ENCODE measurements around the gene PRKCA.
"Not testable (repeated sequence)": the region's sequence is repeated elsewhere in the genome, so short reads cannot be mapped to it uniquely, and the experiment has no call there.

The PRKCA gene

GRCh38 chr17:66702106-66702936 is 399.9 kb downstream of the PRKCA start:
- peak; percentile 86 for DNase-seq (ENCODE audit: low read depth)
- no peak overlapping the region for H3K4me3 ChIP-seq (ENCODE audit: low read length)
- TF ChIP-seq, protein P1, sequence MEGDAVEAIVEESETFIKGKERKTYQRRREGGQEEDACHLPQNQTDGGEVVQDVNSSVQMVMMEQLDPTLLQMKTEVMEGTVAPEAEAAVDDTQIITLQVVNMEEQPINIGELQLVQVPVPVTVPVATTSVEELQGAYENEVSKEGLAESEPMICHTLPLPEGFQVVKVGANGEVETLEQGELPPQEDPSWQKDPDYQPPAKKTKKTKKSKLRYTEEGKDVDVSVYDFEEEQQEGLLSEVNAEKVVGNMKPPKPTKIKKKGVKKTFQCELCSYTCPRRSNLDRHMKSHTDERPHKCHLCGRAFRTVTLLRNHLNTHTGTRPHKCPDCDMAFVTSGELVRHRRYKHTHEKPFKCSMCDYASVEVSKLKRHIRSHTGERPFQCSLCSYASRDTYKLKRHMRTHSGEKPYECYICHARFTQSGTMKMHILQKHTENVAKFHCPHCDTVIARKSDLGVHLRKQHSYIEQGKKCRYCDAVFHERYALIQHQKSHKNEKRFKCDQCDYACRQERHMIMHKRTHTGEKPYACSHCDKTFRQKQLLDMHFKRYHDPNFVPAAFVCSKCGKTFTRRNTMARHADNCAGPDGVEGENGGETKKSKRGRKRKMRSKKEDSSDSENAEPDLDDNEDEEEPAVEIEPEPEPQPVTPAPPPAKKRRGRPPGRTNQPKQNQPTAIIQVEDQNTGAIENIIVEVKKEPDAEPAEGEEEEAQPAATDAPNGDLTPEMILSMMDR (IDR thresholded peaks at IDR 0.05; ENCODE audit: insufficient read depth, low read depth, low read length, missing control alignments) = no peak

DNA sequence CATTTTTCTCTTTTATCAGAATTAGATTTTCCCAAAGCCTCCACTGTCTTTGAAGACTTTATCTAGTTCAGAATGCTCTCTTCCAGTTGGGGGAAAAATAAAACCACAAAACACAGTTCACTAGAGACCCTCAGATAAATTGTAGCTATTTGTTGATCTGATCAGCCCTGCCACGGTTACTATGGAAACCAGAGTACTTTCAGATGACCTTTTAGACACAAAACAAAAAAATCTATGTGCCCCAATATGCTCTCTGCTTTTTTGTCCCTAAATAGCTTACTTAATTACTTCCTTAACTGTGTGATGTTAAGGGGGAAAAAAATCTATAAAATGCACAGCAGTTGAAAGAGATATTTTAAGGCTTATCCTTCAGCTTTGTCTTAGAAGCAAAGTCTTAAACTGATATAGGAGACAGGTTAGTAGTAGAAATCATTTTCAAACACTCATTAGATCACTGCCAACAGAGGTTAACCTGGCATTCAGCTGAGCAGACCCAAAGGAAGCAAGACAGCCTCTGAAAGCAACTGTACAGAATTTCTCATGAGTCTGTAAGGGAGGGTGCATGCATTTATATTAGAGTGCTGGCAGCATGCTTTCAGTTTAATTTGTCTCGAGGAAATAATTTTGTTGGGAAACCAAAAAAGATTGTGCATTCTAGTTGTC is 402.6 kb downstream of the PRKCA start:
- H3K4me3 ChIP-seq (ENCODE audit: low read length) = no peak overlapping the region
- DNase-seq (ENCODE audit: low read depth) = no peak
- TF ChIP-seq, protein P1 (IDR thresholded peaks at IDR 0.05; ENCODE audit: insufficient read depth, low read depth, low read length, missing control alignments) = no peak

DNA sequence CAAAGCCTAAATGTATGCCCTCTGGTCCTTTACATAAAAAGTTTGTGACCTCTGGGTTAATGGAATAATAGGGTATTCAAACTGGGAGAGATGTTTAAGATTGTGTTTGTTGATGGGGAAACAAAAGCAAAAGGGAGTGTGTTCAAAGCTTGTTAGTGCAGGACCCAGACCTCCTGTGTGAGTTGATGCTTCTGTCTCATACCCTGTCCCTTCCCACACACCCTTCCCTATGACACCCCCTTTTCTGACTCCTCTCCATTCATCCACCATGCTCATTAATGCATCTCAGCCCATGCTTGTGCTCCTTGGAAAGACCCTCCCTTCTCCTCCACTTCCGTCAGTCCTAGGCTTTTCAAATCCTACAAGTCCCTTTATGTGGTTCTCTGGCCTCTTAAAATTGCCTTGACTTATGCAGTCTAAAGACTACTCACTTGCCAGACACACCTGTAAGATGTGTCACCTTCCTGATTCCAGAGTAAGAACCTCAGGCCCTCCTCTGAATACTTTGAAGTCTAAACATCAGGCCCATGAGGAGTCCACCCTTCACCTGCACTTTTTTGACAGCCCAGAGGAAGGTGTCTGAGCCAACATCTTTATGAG is 404.5 kb downstream of the PRKCA start:
- no peak overlapping the region for H3K4me3 ChIP-seq (ENCODE audit: low read length)
- DNase-seq (ENCODE audit: low read depth) = peak; percentile 51
- TF ChIP-seq, protein P1 (IDR thresholded peaks at IDR 0.05; ENCODE audit: insufficient read depth, low read depth, low read length, missing control alignments) = no peak

GRCh38 chr17:66711401-66711800 is 409.0 kb downstream of the PRKCA start:
- no peak for DNase-seq (ENCODE audit: low read depth)
- no peak overlapping the region for H3K4me3 ChIP-seq (ENCODE audit: low read length)
- TF ChIP-seq, protein P1 (IDR thresholded peaks at IDR 0.05; ENCODE audit: insufficient read depth, low read depth, low read length, missing control alignments) = no peak

- TF ChIP-seq, protein P1 (IDR thresholded peaks at IDR 0.05; ENCODE audit: insufficient read depth, low read depth, low read length, missing control alignments) = no peak
- no peak overlapping the region for H3K4me3 ChIP-seq (ENCODE audit: low read length)
- DNase-seq (ENCODE audit: low read depth) = peak; percentile 63
Measured at GRCh38 chr17:66711881-66712321, 409.5 kb downstream of the PRKCA start.

DNA sequence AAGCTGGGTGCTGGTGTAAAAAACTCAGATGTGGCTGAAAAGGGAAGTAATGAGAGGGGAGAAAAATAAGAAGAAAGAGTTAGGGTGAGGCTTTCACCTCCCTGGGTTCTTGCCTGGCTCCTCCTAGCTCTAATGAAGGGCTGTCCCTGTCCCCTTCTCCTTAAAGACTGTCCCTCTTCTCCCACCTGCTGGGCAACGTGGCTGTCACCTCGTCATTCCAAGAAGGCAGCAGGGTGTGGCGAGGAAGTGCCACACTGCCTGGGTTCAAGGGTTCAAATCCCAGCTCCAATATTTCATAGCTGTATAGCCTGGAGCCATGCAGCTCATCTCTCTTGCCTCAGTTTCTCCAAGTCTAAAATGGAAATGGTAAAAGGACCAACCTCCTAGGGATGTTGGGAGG is 410.0 kb downstream of the PRKCA start:
- no peak overlapping the region for H3K4me3 ChIP-seq (ENCODE audit: low read length)
- no peak for DNase-seq (ENCODE audit: low read depth)
- TF ChIP-seq, protein P1 (IDR thresholded peaks at IDR 0.05; ENCODE audit: insufficient read depth, low read depth, low read length, missing control alignments) = no peak

DNA sequence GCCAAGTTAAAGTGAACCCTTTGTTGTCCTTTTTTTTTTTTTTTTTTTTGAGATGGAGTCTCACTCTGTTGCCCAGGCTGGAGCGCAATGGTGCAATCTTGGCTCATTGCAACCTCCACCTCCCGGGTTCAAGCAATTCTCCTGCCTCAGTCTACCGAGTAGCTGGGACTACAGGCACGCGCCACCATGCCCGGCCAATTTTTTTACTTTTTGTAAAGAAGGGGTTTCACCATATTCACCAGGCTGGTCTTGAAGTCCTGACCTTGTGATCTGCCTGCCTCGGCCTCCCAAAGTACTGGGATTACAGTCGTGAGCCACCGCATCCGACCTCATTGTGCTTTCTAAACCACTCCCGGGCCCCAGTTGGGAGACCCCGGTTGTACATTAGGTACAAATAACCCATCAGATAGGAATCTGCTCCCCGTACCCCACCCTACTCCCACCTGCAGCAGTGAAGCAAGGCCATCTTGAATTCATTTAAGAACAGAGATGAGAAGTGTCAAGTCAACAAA is 410.7 kb downstream of the PRKCA start:
- DNase-seq (ENCODE audit: low read depth); H3K4me3 ChIP-seq (ENCODE audit: low read length): not testable (repeated sequence)

Measured in epithelial cell of esophagus (primary cell).